Measurements from ENCODE around the gene CD200R1. TPM values are rescaled to one million over a fixed set of nuclear protein-coding genes. Genes with fewer than 3 reads are reported as not detected.

Gene CD200R1
- polyA plus RNA-seq, 1 experiment, result not detected

GRCh38 chr3:112984485-112984884 lies 9.6 kb upstream of the CD200R1 start:
- no peak for DNase-seq (ENCODE audit: low read depth)
- POLR2A ChIA-PET, result no interaction called here
- CTCF ChIA-PET, result interaction anchor here (0.9 to 1.1 kb wide), 2 partner anchors 250 to 343 kb away, joined by 3 read pairs; no protein-coding TSS in a partner anchor

GRCh38 chr3:112982710-112983109 lies 7.8 kb upstream of the CD200R1 start:
- no peaks in the 10 kb centered on the region for H3K36me3 ChIP-seq (ENCODE audit: control insufficient read depth, insufficient read depth, low read length)
- ChIA-PET POLR2A (no interaction called here), CTCF (interaction anchor here (1.6 kb wide), 1 partner anchor 248 kb away, joined by 5 read pairs; no protein-coding TSS in a partner anchor)
- no peak for DNase-seq (ENCODE audit: low read depth)
- no peak for TF ChIP-seq CTCF (IDR thresholded peaks at IDR 0.05; ENCODE audit: insufficient read depth, low read depth, low read length)
- H3K4me3 ChIP-seq (ENCODE audit: low read depth, low read length), result no peak overlapping the region
- H3K27me3 ChIP-seq (ENCODE audit: control insufficient read depth, insufficient read depth, low read length), result no peaks in the 10 kb centered on the region

More at GRCh38 chr3:112984485-112984884, 9.6 kb upstream of the CD200R1 start:
- Histone ChIP-seq H3K27me3 (ENCODE audit: control insufficient read depth, insufficient read depth, low read length) (no peaks in the 10 kb centered on the region), H3K36me3 (ENCODE audit: control insufficient read depth, insufficient read depth, low read length) (no peaks in the 10 kb centered on the region), H3K4me3 (ENCODE audit: low read depth, low read length) (no peak overlapping the region)
- TF ChIP-seq CTCF (IDR thresholded peaks at IDR 0.05; ENCODE audit: insufficient read depth, low read depth, low read length), result no peak

GRCh38 chr3:112980080-112980479 lies 5.2 kb upstream of the CD200R1 start:
- Histone ChIP-seq H3K36me3 (ENCODE audit: control insufficient read depth, insufficient read depth, low read length) (no peaks in the 10 kb centered on the region), H3K4me3 (ENCODE audit: low read depth, low read length) (no peak overlapping the region), H3K27me3 (ENCODE audit: control insufficient read depth, insufficient read depth, low read length) (no peaks in the 10 kb centered on the region)
- ChIA-PET CTCF (interaction anchor here (0.8 to 3.1 kb wide), 12 partner anchors 8 to 398 kb away, joined by 3 to 35 read pairs (median 5); partner anchors contain the start of genes CCDC80 and GTPBP8), POLR2A (no interaction called here)
- no peak for DNase-seq (ENCODE audit: low read depth)
- no peak for TF ChIP-seq CTCF (IDR thresholded peaks at IDR 0.05; ENCODE audit: insufficient read depth, low read depth, low read length)

GRCh38 chr3:112979244-112979832 lies 4.4 kb upstream of the CD200R1 start:
- POLR2A ChIA-PET, result no interaction called here
- CTCF ChIA-PET, result interaction anchor here (0.6 to 3.1 kb wide), 23 partner anchors 9 to 397 kb away, joined by 3 to 35 read pairs (median 5); partner anchors contain the start of genes CCDC80 and GTPBP8
- Histone ChIP-seq H3K36me3 (ENCODE audit: control insufficient read depth, insufficient read depth, low read length) (no peaks in the 10 kb centered on the region), H3K27me3 (ENCODE audit: control insufficient read depth, insufficient read depth, low read length) (no peaks in the 10 kb centered on the region), H3K4me3 (ENCODE audit: low read depth, low read length) (no peak overlapping the region)
- DNase-seq (ENCODE audit: low read depth), result no peak
- TF ChIP-seq CTCF (IDR thresholded peaks at IDR 0.05; ENCODE audit: insufficient read depth, low read depth, low read length), result peak; percentile 60

- ChIA-PET POLR2A (no interaction called here), CTCF (interaction anchor here (0.8 to 1.2 kb wide), 2 partner anchors 11 to 163 kb away, joined by 3 to 5 read pairs; no protein-coding TSS in a partner anchor)
- Histone ChIP-seq H3K27me3 (ENCODE audit: control insufficient read depth, insufficient read depth, low read length) (no peaks in the 10 kb centered on the region), H3K36me3 (ENCODE audit: control insufficient read depth, insufficient read depth, low read length) (no peaks in the 10 kb centered on the region), H3K4me3 (ENCODE audit: low read depth, low read length) (no peak overlapping the region)
- no peak for TF ChIP-seq CTCF (IDR thresholded peaks at IDR 0.05; ENCODE audit: insufficient read depth, low read depth, low read length)
- no peak for DNase-seq (ENCODE audit: low read depth)
Observed at GRCh38 chr3:112976953-112977352, 2.0 kb upstream of the CD200R1 start.
